ENCODE measurements around the gene MAST4.

The MAST4 gene

DNA sequence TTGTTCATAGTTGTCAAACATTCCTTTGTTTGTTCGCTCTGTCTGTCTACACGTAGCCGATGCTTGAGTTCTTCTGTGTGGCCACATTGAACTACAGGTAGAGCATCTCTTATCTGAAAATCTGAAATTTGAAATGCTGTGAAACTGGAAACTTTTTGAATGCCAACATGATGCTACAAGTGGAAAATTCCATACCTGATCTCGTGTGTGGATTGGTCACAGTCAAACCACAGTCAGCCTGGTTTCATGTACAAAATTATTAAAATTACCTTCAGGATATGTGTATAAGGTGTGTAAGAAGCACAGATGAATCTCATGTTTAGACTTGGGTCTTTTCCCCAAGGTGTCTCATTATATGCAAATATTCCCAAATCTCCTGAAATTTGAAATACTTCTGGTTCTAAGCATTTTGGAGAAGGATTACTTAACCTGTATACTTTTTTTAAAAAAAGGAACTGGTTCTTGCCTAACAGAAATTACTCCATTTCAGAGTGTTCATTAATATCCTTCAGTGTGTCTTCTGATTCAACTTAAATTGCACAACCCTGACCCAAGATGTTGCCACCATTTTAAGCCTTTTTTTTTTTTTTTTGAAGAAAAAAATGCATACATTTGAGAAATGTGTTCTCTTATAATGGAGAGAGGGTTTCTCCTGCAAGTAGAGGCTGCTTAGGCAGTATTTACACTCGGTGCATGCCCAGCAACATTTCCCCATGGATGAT, 254.3 kb downstream of the MAST4 start:
- peak; percentile 63 for DNase-seq

DNA sequence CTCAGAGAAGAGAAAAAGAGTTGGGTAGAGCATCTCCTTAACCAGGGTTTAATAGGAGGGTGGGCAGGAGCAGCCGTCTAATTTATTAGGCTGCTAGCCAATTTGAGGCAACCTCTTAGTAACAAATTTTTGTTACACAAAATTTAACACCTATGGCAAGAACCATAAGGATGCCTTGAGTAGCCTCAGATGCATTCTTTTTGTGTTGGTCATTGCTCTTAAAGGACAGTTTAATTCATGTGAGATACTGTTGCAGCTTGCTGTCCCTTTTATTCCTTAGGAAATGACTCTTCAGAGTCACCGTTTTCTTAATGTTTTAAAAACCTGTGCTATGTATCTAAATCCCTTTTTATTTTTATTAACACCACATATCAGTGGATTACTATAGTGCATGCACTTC, 255.1 kb downstream of the MAST4 start:
- no peak for DNase-seq

DNA sequence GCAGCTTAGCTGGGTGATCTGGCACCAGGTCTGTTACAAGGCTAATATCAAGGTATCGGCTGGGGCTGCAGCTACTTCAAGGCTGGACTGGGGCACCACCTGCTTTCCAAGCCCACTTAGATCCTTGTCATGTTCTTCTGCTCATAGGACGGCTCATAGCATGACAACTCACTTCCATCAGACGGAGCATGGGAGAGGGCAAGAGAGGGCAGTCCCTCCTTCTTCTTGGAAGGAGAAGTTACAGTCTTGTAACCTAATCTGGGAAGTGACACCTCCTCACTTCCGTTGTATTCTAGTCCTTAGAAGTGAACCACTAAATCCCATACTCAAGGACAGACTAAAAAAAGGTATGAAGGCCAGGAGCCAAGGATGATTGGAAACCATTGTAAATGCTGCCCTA, 258.2 kb downstream of the MAST4 start:
- no peak for DNase-seq

DNA sequence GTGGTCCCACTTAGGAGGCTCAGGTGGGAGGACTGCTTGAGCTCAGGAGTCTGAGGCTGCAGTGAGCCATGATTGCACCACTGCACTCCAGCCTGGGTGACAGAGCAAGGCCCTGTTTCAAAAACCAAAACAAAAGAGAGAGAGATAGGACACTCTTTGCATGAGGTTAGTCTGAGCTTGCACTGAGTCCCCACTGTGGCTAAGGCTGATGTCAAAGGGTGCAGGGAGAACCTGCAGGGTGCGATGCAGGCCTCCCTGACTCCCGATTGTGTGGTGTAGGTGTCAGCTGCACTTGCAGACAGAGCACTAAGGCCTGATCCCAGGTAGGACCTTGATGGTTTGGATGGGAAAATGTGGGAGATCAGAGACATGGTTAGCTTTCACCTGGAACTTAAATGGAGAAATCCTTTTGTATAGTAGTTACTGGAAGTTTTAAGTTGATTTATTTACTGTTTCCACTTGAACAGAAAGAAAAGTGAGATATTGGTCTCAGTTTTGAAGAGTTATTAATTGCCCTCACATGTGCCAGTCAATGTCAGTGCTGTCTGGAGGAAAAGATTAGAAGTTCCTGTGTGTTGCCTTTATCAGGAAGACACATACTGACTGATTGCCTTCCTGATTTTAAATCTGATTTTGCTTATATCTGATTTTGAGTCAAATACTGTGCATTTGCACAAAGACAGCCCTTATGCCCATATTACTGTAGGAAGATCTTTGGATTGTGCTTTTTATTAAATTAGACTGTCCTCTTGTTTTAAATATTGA, 260.0 kb downstream of the MAST4 start:
- peak; percentile 50 for DNase-seq

DNA sequence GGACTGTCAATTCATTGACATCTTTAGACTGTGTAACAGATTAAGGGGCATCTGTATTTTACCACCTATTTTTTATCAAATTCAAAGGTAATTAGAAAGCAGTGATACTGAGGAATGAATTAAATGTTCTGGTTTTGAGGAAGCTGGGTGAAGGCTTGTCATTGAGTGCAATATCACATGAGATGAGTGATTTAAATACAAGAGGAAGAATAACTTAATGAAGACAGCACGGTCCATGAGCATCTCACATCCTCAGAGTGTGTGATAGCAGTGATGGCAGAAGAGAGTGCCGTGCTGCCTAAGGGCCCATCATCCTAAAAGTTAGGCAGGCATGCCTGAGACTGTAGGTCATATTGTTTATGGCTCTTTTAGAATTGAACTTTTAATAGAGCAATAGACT, 263.3 kb downstream of the MAST4 start:
- no peak for DNase-seq

DNA sequence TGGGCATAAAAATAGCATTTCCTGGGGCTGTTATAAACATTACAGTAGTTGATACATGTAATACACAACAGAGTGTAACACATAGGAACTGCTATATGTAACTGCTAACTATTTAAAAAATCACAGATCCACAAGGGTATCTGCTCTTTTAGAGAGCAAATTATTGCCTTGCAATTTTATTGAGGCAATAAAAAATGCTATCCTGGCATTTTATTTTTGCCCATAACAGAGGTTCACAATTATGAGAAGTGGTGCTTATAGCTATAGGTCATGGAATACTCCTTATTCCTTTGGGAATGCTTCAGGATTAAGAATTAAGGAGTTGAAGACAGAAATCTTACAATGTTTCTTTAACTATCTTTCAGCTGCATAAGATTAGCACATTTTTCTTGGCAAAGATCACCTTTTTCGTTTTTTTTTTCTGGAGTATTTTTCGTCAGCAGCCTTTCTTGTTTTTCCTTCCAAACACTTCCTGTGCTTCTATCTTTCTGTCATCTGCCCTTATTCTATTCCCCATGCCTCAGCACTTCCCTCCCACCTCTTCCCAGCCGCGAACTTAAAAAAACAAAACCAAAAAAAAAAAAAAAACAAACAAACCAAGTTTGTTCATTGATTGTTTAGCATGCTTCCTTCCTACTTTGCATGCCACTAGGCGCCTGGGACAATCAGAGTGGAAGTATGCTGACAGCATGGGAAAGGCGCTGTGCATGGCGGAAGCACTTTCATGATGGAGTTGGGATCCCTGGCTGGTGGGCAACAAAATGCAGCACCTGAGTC, 264.2 kb downstream of the MAST4 start:
- no peak for DNase-seq

DNA sequence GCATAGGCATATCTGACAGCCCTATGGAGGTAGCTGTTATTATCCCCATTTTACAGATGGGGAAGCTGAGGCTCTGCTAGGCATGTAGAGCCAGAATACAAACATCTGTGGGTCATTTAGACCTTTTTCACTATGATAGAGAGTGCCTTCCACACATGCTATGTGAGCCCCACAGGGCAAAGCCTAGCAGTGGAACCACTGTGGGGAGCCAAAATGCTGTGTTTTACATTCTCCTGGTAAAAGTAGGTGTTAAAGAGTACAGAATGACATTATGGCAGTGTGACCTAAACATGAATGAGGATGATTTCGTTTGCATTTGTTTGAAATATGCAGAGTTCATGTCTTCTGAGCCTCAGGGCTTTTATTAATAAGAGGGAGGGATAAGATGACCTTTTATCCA, 265.2 kb downstream of the MAST4 start:
- DNase-seq = peak; percentile 39

DNA sequence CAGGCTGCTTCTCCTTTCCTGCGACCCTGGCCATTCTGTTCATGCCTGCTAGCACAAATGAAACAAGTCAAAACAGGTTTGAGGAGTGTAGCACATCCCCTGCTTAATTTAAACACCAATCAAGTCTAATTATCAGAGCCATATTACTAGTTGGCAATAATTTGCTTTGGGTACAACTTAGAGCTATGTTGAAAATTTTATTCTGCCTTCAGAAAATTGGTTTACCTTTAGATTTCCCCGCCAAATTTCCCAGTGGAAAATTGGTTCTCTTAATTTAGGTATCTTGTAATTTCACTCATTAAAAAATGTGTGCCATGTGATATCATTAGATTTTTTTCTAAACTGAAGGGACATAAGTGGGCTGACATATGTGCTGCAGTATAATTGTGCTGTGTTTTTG, 265.8 kb downstream of the MAST4 start:
- no peak for DNase-seq

DNA sequence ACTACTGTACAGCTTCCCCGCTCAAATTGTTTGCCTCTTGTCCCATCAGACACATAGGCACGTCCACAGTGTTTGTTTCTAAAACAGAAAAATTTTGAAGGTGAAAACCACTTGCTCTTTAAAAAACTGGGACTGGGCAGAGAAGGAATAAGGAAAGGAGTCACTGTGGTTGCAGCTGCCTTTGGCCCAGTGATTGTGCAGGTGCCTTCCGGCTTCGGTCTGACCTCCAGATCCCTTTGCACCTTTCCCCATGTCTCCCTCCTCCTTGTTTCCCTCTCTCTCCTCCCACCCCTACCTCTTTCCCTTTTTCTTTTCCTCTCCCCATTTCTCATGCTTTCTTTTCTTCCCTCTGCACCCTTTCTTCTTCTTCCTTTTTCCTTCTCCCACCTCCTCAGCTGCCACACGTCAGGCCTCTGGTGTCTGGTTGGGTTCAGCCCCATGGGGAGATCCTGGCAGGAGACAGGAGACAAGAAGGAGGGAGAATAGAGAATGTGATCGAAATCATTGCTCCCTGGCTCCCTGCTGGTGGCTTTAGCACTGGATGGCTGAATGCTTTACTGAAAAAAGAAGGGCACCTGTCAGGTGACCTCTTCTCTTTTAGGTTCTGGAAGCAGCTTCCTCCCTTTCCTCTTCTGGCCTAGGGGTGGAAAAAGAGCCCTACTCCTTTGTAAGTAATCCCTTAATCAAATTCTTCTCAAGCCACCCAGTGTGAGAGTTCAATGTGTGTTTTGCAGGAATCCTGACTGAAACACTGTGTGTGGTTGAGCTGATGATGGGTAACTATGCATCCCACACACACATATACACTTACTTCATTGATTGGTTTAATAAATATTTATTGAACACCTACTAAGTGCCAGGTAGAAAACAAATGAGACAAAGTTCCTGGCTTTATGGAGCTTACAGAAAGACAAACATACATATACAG, 267.3 kb downstream of the MAST4 start:
- DNase-seq = no peak

DNA sequence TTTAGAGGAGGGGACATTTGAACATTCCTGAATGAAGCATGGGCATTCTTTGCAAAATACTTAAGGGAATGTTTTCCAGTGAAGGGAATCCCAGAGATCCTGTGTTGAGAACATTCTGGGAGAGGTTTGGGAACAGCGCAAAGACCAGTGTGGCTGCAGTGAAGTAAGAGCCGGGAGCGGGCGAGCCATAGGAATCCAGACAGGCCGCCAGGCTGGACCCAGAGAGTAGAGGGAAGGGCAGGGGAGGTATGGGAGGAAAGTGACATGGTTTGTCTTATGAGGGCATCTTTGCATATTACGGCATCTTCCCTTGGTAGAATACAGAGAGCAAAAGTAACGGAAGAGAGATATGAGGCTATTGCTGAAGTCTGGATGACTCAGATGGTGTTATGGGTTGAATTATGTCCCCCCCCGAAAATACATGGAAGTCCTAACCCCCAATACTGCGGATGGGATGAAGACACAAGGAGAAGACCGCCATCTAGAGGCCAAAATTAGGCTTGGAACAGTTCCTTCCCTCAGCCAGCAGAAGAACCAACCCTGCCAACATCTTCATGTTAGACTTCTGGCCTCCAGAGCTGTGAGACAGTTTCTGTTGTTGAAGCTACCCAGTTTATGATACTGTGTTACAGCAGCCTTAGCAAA, 268.2 kb downstream of the MAST4 start:
- peak; percentile 38 for DNase-seq

DNA sequence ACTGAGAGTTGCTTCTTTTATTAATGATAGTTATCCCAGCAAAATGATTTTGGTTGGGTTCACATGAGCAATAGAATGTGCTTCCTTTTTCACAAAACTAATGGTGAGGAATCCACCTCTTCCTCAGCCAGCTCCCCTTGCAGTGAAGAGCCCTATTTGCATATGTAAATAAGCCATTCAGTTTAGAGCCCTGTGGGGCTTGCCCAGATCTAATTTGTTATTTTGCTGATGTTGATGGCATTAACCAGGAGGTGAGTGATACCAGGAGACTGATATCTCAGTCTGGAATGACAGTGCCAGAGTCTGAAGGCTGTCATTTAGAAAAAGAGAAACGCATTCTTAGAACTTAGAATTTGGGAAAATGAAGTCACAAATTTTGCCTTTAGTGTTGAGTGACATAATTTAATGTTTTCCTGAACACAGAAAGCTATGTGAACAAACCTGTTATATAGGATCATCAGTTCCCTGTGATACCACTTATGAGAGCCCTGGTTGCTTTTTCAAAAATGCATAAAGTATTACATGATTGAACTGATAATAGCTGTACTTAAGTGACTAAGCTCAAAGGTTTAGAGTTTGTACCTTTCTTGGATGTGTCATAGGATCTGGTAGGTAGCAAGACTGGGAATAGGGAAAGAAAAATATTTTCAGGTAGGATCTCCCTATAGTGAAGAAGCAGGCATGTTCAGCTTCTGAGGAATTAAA, 271.6 kb downstream of the MAST4 start:
- no peak for DNase-seq

DNA sequence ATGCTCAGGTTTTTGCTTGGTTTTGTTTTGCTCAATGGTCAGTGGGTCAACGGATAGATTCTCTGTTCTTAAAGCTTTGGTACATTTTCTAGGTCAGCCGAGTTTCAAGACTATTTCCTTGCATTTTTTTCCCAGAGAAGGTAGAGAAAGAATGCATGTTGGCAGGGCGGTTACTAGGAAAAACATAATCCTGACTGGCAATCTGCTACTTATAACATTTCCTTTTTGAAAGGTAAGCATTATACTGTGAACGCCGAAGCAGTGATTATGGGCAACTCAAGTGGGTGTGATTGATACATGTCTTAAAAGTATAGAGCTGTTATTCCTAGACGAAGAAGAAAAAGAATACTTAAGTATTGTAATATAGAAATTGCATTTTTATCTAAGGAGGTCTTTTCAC, 273.2 kb downstream of the MAST4 start:
- no peak for DNase-seq

DNA sequence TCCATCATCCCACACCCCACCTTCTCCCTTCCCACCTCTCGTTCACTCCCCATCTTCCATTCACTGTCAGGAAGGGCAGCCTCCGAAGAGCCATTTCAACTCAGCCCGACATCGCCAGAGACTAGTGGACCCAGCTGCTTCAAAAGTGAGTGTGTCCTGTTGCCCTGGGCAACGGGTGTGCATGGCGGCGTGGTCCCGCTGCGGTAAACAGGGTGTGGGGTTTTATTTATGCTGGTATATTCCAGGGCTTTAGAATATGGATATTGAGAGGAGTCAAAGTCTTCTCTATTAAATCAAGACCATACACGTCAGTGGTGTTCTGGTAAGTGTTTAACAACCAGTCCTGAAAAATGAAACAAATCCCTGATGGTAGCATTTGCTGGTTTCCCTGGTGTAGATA, 274.5 kb downstream of the MAST4 start:
- DNase-seq = no peak

DNA sequence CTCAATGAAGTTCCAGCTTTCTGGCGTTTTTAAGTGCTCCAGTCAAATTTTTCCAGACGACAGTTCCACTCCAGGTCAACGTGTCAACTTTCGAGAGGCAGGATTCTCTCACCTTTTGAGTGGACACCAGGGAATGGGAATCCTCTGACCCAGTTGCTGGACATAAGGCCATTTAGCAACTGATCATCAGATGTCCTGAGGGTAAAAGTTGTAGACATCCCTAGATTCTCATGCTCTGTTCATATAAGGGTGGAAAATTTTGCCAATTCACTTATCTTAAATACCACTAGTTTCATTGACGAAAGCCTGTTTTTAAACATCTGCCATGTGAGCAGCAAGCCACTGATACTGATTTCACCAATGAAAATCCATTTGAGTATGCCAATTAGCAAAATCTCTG, 275.5 kb downstream of the MAST4 start:
- peak; percentile 67 for DNase-seq

DNA sequence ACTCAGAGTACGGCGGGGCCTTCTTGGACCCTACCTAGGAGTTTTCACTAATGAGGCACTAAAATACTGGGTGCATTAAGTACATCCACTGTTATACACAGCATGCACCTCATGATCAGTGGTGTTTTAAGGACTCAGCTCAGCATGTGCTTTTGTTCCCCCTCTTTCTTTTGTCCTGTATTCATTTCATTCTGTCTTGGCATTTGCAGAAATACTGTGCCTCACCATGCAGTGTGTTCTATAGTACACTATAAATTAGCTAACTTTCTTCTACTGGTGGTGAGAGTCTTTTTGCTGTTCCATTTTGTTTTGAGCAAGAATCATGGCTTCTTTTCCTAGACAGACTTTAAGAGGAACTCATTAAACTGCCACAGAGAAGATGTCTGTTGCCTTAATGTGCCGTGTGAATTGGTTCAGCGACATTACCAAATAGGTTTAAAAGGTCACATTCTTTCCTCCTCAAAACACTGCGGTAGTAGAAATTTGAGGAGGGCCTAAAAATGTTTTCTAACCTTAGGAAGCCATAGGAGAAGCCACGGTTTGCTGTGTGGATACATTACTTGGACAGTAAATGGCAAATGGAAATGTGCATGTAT, 276.6 kb downstream of the MAST4 start:
- DNase-seq = no peak

DNA sequence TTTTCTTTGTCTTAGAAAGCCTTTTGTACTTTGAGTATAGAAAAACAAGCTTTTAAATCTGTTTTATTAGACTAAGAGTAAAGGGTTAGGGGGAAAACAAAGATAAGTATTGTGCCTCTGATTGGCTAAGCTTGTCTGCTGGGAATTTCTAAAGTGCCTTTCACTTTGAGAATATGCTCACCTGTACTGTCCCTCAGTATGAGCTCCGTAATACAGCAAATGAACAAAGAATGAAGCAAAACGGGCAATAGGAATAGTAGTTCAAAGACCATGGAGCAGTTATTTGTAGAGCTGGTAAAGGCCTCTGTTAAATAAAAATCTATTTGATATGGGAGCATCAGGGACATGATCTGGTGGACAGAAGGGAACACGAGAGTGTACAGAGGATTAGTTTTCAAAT, 277.8 kb downstream of the MAST4 start:
- DNase-seq = no peak

DNA sequence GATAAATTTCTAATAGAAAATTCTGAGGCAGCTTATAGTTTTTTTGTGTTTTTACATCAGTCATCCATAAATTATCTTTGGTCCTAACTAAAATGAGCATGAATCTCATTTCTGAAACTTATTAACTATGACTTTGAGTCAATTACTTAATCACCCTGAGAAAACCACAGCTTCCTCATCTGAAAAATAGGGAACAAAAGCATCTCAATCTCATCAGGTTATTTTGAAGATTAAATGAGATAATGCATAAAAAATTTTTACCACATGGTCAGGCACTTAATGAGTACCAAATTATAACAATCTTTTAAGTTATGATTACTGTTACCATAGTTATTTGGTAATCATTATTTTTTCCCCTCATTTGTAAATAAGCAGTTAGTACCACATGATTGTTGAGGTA, 279.1 kb downstream of the MAST4 start:
- DNase-seq = peak; percentile 23

DNA sequence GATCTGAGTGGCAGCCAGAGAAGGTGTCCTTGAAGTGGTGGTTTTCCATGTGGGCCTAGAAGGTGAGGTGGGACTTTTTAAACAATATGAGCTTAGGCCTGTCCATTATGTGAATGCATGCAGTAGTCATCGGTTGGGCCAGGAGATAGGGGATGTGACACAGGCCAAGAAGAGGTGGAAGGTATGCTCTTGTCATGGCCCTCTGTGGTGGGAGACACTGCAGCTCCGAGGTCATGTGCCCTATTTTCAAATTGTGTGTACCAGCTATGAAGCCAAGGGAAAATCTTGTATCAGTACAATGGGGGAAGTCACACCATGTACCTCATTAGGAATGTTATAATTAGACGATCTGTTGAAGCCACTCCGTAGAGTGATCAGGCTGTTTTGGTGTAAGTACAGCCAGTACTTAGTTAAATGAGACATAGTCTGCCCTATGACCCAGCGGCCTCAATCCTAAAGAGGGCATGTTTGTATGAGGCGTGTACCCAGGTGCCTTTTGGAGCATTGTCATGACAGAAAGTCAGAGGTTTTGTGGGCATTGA, 280.1 kb downstream of the MAST4 start:
- DNase-seq = no peak

DNA sequence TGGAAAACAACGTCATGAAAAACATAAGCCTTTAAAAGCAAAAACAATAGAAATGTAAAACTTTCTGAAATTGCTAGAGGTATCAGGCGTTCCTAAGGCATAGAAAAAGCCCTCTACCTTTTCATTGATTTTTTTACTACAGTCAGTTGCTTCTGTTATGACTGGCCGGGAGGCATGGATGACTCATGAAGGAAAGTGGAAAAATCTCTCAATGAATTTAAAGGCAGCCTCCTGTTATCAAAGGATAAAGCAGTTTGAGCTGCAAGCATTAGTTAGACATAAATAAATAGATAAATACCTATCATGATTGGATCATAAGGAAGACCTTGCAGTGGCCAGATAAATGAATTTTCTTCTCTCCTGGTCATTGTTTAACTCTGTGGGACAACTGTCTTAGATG, 281.6 kb downstream of the MAST4 start:
- no peak for DNase-seq

DNA sequence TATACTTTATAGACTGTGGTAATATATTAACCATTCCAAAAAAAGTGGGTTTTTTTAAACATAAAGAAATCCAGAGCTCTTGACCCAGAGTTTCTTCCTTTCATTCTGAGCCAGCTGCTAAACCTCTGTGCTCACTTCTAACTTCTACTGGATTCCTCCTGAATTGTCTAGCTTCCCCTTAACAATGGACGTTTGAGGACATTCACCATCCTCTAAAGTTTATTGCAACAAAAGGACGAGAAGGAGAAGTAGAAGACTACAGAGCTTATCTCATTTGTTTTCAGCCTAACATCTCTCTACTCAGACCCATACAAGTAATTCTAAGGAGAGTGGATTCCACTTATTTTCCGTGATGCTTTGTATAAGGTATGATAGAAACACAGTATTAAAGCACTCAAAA, 284.2 kb downstream of the MAST4 start:
- peak; percentile 48 for DNase-seq
